Measurements from ENCODE around the gene CIC.
"Not testable (repeated sequence)": the region's sequence is repeated elsewhere in the genome, so short reads cannot be mapped to it uniquely, and the experiment has no call there.

The CIC gene

GRCh38 chr19:42249149-42249750 is 19.8 kb upstream of the CIC start:
- H3K4me1 Mint-ChIP-seq (ENCODE audit: low read depth) = peaks cover 51% of the 10 kb centered on the region
- no peaks in the 10 kb centered on the region for H3K27me3 Mint-ChIP-seq
- no peak for DNase-seq
- H3K4me3 Mint-ChIP-seq = no peak overlapping the region
- peaks cover 56% of the 10 kb centered on the region for H3K36me3 Mint-ChIP-seq (ENCODE audit: low read depth)
- peak overlapping the region; percentile 74 for H3K27ac Mint-ChIP-seq
- H3K9me3 Mint-ChIP-seq = no peaks in the 10 kb centered on the region

- H3K27ac Mint-ChIP-seq = peak overlapping the region; percentile 87
- H3K4me1 Mint-ChIP-seq (ENCODE audit: low read depth) = peaks cover 47% of the 10 kb centered on the region
- no peak overlapping the region for H3K4me3 Mint-ChIP-seq
Observed at GRCh38 chr19:42249769-42250168, 19.3 kb upstream of the CIC start.

GRCh38 chr19:42250183-42250665 is 18.8 kb upstream of the CIC start:
- no peak for DNase-seq
- Mint-ChIP-seq H3K4me3 (peak overlapping the region; percentile 61), H3K36me3 (ENCODE audit: low read depth) (peaks cover 53% of the 10 kb centered on the region), H3K9me3 (no peaks in the 10 kb centered on the region), H3K27ac (peak overlapping the region; percentile 87), H3K4me1 (ENCODE audit: low read depth) (peaks cover 43% of the 10 kb centered on the region), H3K27me3 (no peaks in the 10 kb centered on the region)

More at GRCh38 chr19:42249769-42250168, 19.3 kb upstream of the CIC start:
- H3K27me3 Mint-ChIP-seq = no peaks in the 10 kb centered on the region
- DNase-seq = no peak
- peaks cover 53% of the 10 kb centered on the region for H3K36me3 Mint-ChIP-seq (ENCODE audit: low read depth)
- no peaks in the 10 kb centered on the region for H3K9me3 Mint-ChIP-seq

GRCh38 chr19:42250666-42251531 is 18.2 kb upstream of the CIC start:
- no peaks in the 10 kb centered on the region for H3K27me3 Mint-ChIP-seq
- peak overlapping the region; percentile 61 for H3K4me3 Mint-ChIP-seq
- peaks cover 53% of the 10 kb centered on the region for H3K36me3 Mint-ChIP-seq (ENCODE audit: low read depth)
- no peak for DNase-seq
- peaks cover 41% of the 10 kb centered on the region for H3K4me1 Mint-ChIP-seq (ENCODE audit: low read depth)
- H3K9me3 Mint-ChIP-seq = no peaks in the 10 kb centered on the region
- peak overlapping the region; percentile 98 for H3K27ac Mint-ChIP-seq

GRCh38 chr19:42251572-42252358 is 17.3 kb upstream of the CIC start:
- H3K9me3 Mint-ChIP-seq = no peaks in the 10 kb centered on the region
- DNase-seq = no peak
- peak overlapping the region; percentile 96 for H3K4me3 Mint-ChIP-seq
- H3K4me1 Mint-ChIP-seq (ENCODE audit: low read depth) = peaks cover 40% of the 10 kb centered on the region
- peaks cover 47% of the 10 kb centered on the region for H3K36me3 Mint-ChIP-seq (ENCODE audit: low read depth)
- H3K27me3 Mint-ChIP-seq = no peaks in the 10 kb centered on the region
- peak overlapping the region; percentile 98 for H3K27ac Mint-ChIP-seq

- H3K27me3 Mint-ChIP-seq = no peaks in the 10 kb centered on the region
- H3K27ac Mint-ChIP-seq = peak overlapping the region; percentile 98
- peaks cover 36% of the 10 kb centered on the region for H3K4me1 Mint-ChIP-seq (ENCODE audit: low read depth)
- peak overlapping the region; percentile 96 for H3K4me3 Mint-ChIP-seq
- no peak for DNase-seq
- H3K36me3 Mint-ChIP-seq (ENCODE audit: low read depth) = peaks cover 43% of the 10 kb centered on the region
- H3K9me3 Mint-ChIP-seq = no peaks in the 10 kb centered on the region
Observed at GRCh38 chr19:42252365-42253244, 16.4 kb upstream of the CIC start.

GRCh38 chr19:42253245-42254088 is 15.6 kb upstream of the CIC start:
- Mint-ChIP-seq H3K4me1 (ENCODE audit: low read depth) (peaks cover 36% of the 10 kb centered on the region), H3K36me3 (ENCODE audit: low read depth) (peaks cover 43% of the 10 kb centered on the region), H3K27ac (peak overlapping the region; percentile 98), H3K9me3 (no peaks in the 10 kb centered on the region), H3K4me3 (peak overlapping the region; percentile 96), H3K27me3 (no peaks in the 10 kb centered on the region)
- peak; percentile 77 for DNase-seq

- DNase-seq = peak; percentile 86
- Mint-ChIP-seq H3K36me3 (ENCODE audit: low read depth) (peaks cover 35% of the 10 kb centered on the region), H3K27me3 (no peaks in the 10 kb centered on the region), H3K9me3 (no peaks in the 10 kb centered on the region), H3K4me1 (ENCODE audit: low read depth) (peaks cover 36% of the 10 kb centered on the region), H3K27ac (peak overlapping the region; percentile 86), H3K4me3 (peak overlapping the region; percentile 78)
Observed at GRCh38 chr19:42254089-42254849, 14.8 kb upstream of the CIC start.

- H3K27ac Mint-ChIP-seq = peak within 1 kb of the TSS; percentile 86
- no peaks in the 10 kb centered on the region for H3K9me3 Mint-ChIP-seq
- H3K36me3 Mint-ChIP-seq (ENCODE audit: low read depth) = peaks cover 27% of the 10 kb centered on the region
- H3K4me3 Mint-ChIP-seq = peak within 1 kb of the TSS; percentile 78
- H3K27me3 Mint-ChIP-seq = no peaks in the 10 kb centered on the region
- H3K4me1 Mint-ChIP-seq (ENCODE audit: low read depth) = peaks cover 32% of the 10 kb centered on the region
- DNase-seq = peak; percentile 97
Observed at GRCh38 chr19:42254850-42255765, 13.9 kb upstream of the CIC start, which contains the start of gene ERF. TSS of gene ERF (minus strand) at chr19:42255128. CDS start at chr19:42254999, 129 bp downstream.

GRCh38 chr19:42255766-42256745 is 13.0 kb upstream of the CIC start:
- Mint-ChIP-seq H3K27me3 (no peaks in the 10 kb centered on the region), H3K4me3 (peak overlapping the region; percentile 78), H3K36me3 (ENCODE audit: low read depth) (peaks cover 19% of the 10 kb centered on the region), H3K27ac (peak overlapping the region; percentile 38), H3K4me1 (ENCODE audit: low read depth) (peaks cover 24% of the 10 kb centered on the region), H3K9me3 (no peaks in the 10 kb centered on the region)
- DNase-seq = no peak

GRCh38 chr19:42257842-42258241 is 11.2 kb upstream of the CIC start:
- H3K9me3 Mint-ChIP-seq; H3K36me3 Mint-ChIP-seq (ENCODE audit: low read depth); H3K27me3 Mint-ChIP-seq; H3K27ac Mint-ChIP-seq; H3K4me3 Mint-ChIP-seq; DNase-seq: not testable (repeated sequence)
- H3K4me1 Mint-ChIP-seq (ENCODE audit: low read depth) = peaks cover 13% of the 10 kb centered on the region

All from activated T-cell treated with anti-CD3 and anti-CD28 coated beads, Interleukin-2, amount 50 U/mL, for 24 hours (primary cell).